GM12878 (cell line): ENCODE results near the gene THTPA. TPM values are rescaled to one million over a fixed set of nuclear protein-coding genes. Genes with fewer than 3 reads are reported as not detected.
A peak's percentile ranks its signal among the peaks of the same experiment; 100 is the strongest.

ENCODE experiments used
- ATAC-seq: fragments of 200-7000 bp; cut with Tn5 transposase; 3 replicates; pipeline ENCODE4 v1.9.1; 2020; ENCODE audit warnings: mild to moderate bottlenecking, moderate library complexity
- BruUV-seq: library from RNA; stranded (reverse); fragments of 400-500 nt; replicated peaks from 2 replicates; lab custom pipeline; 2021; lab: Mats Ljungman, UMichigan
- CTCF ChIA-PET: fragments of 300-600 bp; sonication (Branson Sonifier 250); formaldehyde crosslinking; extraction: SDS; loops from one replicate; lab custom pipeline; 2021; ENCODE audit warnings: inconsistent platforms; lab: Yijun Ruan, JAX
- POLR2A ChIA-PET: fragments of 350-600 bp; formaldehyde crosslinking; extraction: SDS; loops from one replicate; lab custom pipeline; 2021; ENCODE audit warnings: inconsistent platforms; lab: Charles Lee
- RAD21 ChIA-PET: fragments of 300-600 bp; sonication (Branson Sonifier 250); formaldehyde crosslinking; loops from one replicate; lab custom pipeline; 2023; ENCODE audit warnings: antibody characterized with exemption; ENCODE audit not compliant: unreplicated experiment; lab: Charles Lee
- SMC1A ChIA-PET: fragments of 300-600 bp; sonication (Branson Sonifier 250); formaldehyde crosslinking; loops from one replicate; lab custom pipeline; 2023; ENCODE audit not compliant: unreplicated experiment, uncharacterized antibody; lab: Charles Lee
- DNase-seq: peaks from one replicate; pipeline ENCODE4 v3.0.0-alpha.2; 2011; ENCODE audit warnings: low read depth, low spot score
- FAIRE-seq: peaks from 3 replicates; lab custom pipeline; 2011; peaks lifted over from hg19 to GRCh38; lab: Jason Lieb, UNC
- H2AFZ ChIP-seq: 2 replicates; pipeline ENCODE4 v1.6.0; 2011; ENCODE audit warnings: low read depth, low read length, control low read depth; ENCODE audit not compliant: control insufficient read depth
- H3K27ac ChIP-seq: 2 replicates; pipeline ENCODE4 v1.5.1; 2011; ENCODE audit warnings: control low read depth; ENCODE audit not compliant: control insufficient read depth, insufficient read depth
- H3K27me3 ChIP-seq, 2 experiments: replicated peaks in 1 of 2; 2 replicates each; pipeline versions ENCODE4 v1.6.0 to v1.6.1; 2011; ENCODE audit warnings: low read length in 1 of 2; ENCODE audit not compliant: control insufficient read depth in 2 of 2, insufficient read depth in 2 of 2
- H3K36me3 ChIP-seq, 2 experiments: 2 replicates each; pipeline ENCODE4 v1.5.1; 2011; ENCODE audit warnings: low read length in 1 of 2; ENCODE audit not compliant: control insufficient read depth in 2 of 2, insufficient read depth in 2 of 2
- H3K4me1 ChIP-seq: 2 replicates; pipeline ENCODE4 v1.6.1; 2011; ENCODE audit warnings: mild to moderate bottlenecking, low read length, moderate library complexity, mixed read lengths; ENCODE audit not compliant: control insufficient read depth, insufficient read depth
- H3K4me2 ChIP-seq: 2 replicates; pipeline ENCODE4 v1.6.0; 2011; ENCODE audit warnings: control low read depth; ENCODE audit not compliant: control insufficient read depth, insufficient read depth
- H3K4me3 ChIP-seq: fragments of 200-600 bp; sonication (generic); 2 replicates; pipeline ENCODE4 v1.5.1; 2016
- H3K79me2 ChIP-seq: 2 replicates; pipeline ENCODE4 v1.6.0; 2011; ENCODE audit warnings: low read length; ENCODE audit not compliant: control insufficient read depth, insufficient read depth
- H3K9ac ChIP-seq: 2 replicates; pipeline ENCODE4 v1.8.0; 2011; ENCODE audit warnings: low read length, control low read depth, mixed read lengths; ENCODE audit not compliant: control insufficient read depth, insufficient read depth
- H3K9me3 ChIP-seq: replicated peaks from 3 replicates; pipeline ENCODE4 v1.5.1; 2011; ENCODE audit warnings: mild to moderate bottlenecking, low read length; ENCODE audit not compliant: control insufficient read depth, insufficient read depth
- H4K20me1 ChIP-seq: 2 replicates; pipeline ENCODE4 v1.6.0; 2011; ENCODE audit not compliant: control insufficient read depth, insufficient read depth
- CREM ChIP-seq: IDR thresholded peaks from 2 replicates; pipeline ENCODE4 v1.6.1; 2014; ENCODE audit warnings: antibody characterized with exemption, low read depth
- FOXK2 ChIP-seq: fragments of 450-650 bp; IDR thresholded peaks from 2 replicates; pipeline ENCODE4 v1.6.1; 2017; ENCODE audit warnings: mild to moderate bottlenecking, moderate library complexity
- FOXM1 ChIP-seq: IDR thresholded peaks from 2 replicates; pipeline ENCODE4 v1.6.1; 2012; ENCODE audit warnings: low read depth, mild to moderate bottlenecking, inconsistent platforms, low read length, moderate library complexity
- HCFC1 ChIP-seq: fragments of 150-350 bp; IDR thresholded peaks from 2 replicates; pipeline ENCODE4 v1.6.1; 2014; ENCODE audit warnings: low read length
- JUNB ChIP-seq: IDR thresholded peaks from 2 replicates; pipeline ENCODE4 v1.6.1; 2016; ENCODE audit warnings: antibody characterized with exemption, mild to moderate bottlenecking
- MEF2A ChIP-seq: IDR thresholded peaks from 2 replicates; pipeline ENCODE4 v1.6.1; 2011; ENCODE audit warnings: low read depth, mild to moderate bottlenecking, low read length, moderate library complexity; ENCODE audit not compliant: insufficient read depth
- MEF2B ChIP-seq: fragments of 450-650 bp; IDR thresholded peaks from 2 replicates; pipeline ENCODE4 v1.6.1; 2018; ENCODE audit warnings: mild to moderate bottlenecking, moderate library complexity; ENCODE audit not compliant: partially characterized antibody, poor library complexity, severe bottlenecking
- MTA2 ChIP-seq: fragments of 450-650 bp; IDR thresholded peaks from 2 replicates; pipeline ENCODE4 v1.6.1; 2016; ENCODE audit warnings: low read depth, mild to moderate bottlenecking, moderate library complexity
- MXI1 ChIP-seq: fragments of 150-350 bp; IDR thresholded peaks from 2 replicates; pipeline ENCODE4 v1.6.1; 2011; ENCODE audit warnings: low read depth, mild to moderate bottlenecking, inconsistent platforms, low read length, improper control_type of control experiment
- POLR2A ChIP-seq: IDR thresholded peaks from 2 replicates; pipeline ENCODE4 v1.6.1; 2011; ENCODE audit warnings: low read depth, mild to moderate bottlenecking, low read length
- RUNX3 ChIP-seq: IDR thresholded peaks from 2 replicates; pipeline ENCODE4 v1.6.1; 2012; ENCODE audit warnings: low read length, inconsistent platforms
- TARDBP ChIP-seq: IDR thresholded peaks from 2 replicates; pipeline ENCODE4 v1.6.1; 2016; ENCODE audit warnings: borderline replicate concordance
- ZNF592 ChIP-seq: fragments of 450-650 bp; IDR thresholded peaks from 2 replicates; pipeline ENCODE4 v1.6.1; 2017; ENCODE audit warnings: mild to moderate bottlenecking, moderate library complexity
- WGBS: methylation state at CpG from one replicate; pipeline ENCODE4 v1.1.6; 2016; ENCODE audit warnings: low lambda C conversion rate; ENCODE audit not compliant: insufficient replicate concordance, insufficient coverage; ENCODE audit errors: missing lambda C conversion rate; 5-methylcytosine and 5-hydroxymethylcytosine counted together
- in situ Hi-C: fragments of 300-500 bp; cut with MboI; formaldehyde crosslinking; loops from 9 replicates; pipeline ENCODE4 v1.14.3; 2018; ENCODE audit warnings: mixed read lengths
- intact Hi-C: fragments of 100-400 bp; cut with micrococcal nuclease; formaldehyde crosslinking; loops from one replicate; pipeline ENCODE4 v1.14.2; 2022; ENCODE audit not compliant: unreplicated experiment
- polyA plus RNA-seq, 11 experiments: library from polyadenylated mRNA; depleted of rRNA in 4 of 11; unstranded in 6 of 11; stranded (reverse) in 5 of 11; fragments of >200 nt; fragmentation: Nextera tagmentation in 4 of 11; fragmentation: Illumina TruSeq in 1 of 11; extraction: Ambion mirVana in 4 of 11; extraction: Trizol in 1 of 11; gene quantifications; 1 replicate in 1 of 11; 2 replicates in 10 of 11; pipeline versions ENCODE4 v1.2.1 to v1.2.3, GENCODE V29; 2011 to 2016; ENCODE audit warnings: inconsistent platforms in 2 of 11, missing spikeins in 2 of 11, low read depth in 1 of 11
- total RNA-seq, 4 experiments: library from RNA; depleted of rRNA in 3 of 4; stranded (reverse); fragments of >200 nt in 3 of 4; fragmentation: Illumina TruSeq in 1 of 4; extraction: Trizol in 1 of 4; gene quantifications; 2 replicates each; pipeline versions ENCODE4 v1.2.1 to v1.2.3, GENCODE V29; 2013 to 2021
- TF ChIP-seq, protein P1 (sequence below): fragments of 450-650 bp; formaldehyde crosslinking; IDR thresholded peaks from 2 replicates; pipeline ENCODE4 v1.5.0; 2022; ENCODE audit warnings: mild to moderate bottlenecking, missing genetic modification characterization
- TF ChIP-seq, protein P2 (sequence below): IDR thresholded peaks from 2 replicates; pipeline ENCODE4 v1.6.1; 2011; ENCODE audit warnings: low read depth, mild to moderate bottlenecking, low read length, moderate library complexity, borderline replicate concordance; ENCODE audit errors: extremely low read depth

The THTPA gene
- total and polyA plus RNA-seq, 10 of the 15 experiments (the other 5 are each of a cell fraction or from before 2014, with no cell fraction given): 3.1 to 24.9 (median 12.8) TPM

- POLR2A ChIA-PET: no interaction called here
- no peak overlapping the region for H3K27ac ChIP-seq
- H3K4me2 ChIP-seq: 0 out of 2 replicates have a peak overlapping the region, but pooled peaks have one; percentile 34
- ATAC-seq: peak; percentile 30
- no peak overlapping the region for H3K9ac ChIP-seq
- no peaks in the 10 kb centered on the region for H3K27me3 ChIP-seq
- SMC1A ChIA-PET: interaction anchor here (0.6 to 1.9 kb wide), 4 partner anchors 14 to 308 kb away, joined by 3 to 7 read pairs (median 4); no protein-coding TSS in a partner anchor
- in situ Hi-C loops: no loop called here
- peak overlapping the region; percentile 9; the same call in 1 of the 2 replicates for H2AFZ ChIP-seq
- WGBS: 79% methylated on average over 12 of the region's 12 CpGs
- no peaks in the 10 kb centered on the region for H3K79me2 ChIP-seq
- intact Hi-C loops: no loop called here
- H3K36me3 ChIP-seq: no peaks in the 10 kb centered on the region
- DNase-seq: no peak
- no peak for FAIRE-seq
- RAD21 ChIA-PET: no interaction called here
- no TSS peak for BruUV-seq
- peaks cover 55% of the 10 kb centered on the region for H3K4me1 ChIP-seq
- CTCF ChIA-PET: interaction anchor here (1.4 to 3.3 kb wide), 3 partner anchors 13 to 63 kb away, joined by 4 to 18 read pairs (median 5); no protein-coding TSS in a partner anchor
- H4K20me1 ChIP-seq: no peaks in the 10 kb centered on the region
- TF ChIP-seq MXI1 (no peak), MEF2A (peak; percentile 74; the same call in 1 of the 2 replicates), TARDBP (no peak), RUNX3 (peak; percentile 73), MEF2B (no peak), JUNB (peak; percentile 39; the same call in 1 of the 2 replicates), FOXK2 (no peak; the same call in none of the 2 replicates), MTA2 (no peak), HCFC1 (no peak), CREM (peak; percentile 55), POLR2A (no peak), FOXM1 (peak; percentile 23; the same call in 1 of the 2 replicates), ZNF592 (no peak)
- TF ChIP-seq, protein P1, sequence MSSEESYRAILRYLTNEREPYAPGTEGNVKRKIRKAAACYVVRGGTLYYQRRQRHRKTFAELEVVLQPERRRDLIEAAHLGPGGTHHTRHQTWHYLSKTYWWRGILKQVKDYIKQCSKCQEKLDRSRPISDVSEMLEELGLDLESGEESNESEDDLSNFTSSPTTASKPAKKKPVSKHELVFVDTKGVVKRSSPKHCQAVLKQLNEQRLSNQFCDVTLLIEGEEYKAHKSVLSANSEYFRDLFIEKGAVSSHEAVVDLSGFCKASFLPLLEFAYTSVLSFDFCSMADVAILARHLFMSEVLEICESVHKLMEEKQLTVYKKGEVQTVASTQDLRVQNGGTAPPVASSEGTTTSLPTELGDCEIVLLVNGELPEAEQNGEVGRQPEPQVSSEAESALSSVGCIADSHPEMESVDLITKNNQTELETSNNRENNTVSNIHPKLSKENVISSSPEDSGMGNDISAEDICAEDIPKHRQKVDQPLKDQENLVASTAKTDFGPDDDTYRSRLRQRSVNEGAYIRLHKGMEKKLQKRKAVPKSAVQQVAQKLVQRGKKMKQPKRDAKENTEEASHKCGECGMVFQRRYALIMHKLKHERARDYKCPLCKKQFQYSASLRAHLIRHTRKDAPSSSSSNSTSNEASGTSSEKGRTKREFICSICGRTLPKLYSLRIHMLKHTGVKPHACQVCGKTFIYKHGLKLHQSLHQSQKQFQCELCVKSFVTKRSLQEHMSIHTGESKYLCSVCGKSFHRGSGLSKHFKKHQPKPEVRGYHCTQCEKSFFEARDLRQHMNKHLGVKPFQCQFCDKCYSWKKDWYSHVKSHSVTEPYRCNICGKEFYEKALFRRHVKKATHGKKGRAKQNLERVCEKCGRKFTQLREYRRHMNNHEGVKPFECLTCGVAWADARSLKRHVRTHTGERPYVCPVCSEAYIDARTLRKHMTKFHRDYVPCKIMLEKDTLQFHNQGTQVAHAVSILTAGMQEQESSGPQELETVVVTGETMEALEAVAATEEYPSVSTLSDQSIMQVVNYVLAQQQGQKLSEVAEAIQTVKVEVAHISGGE (CRISPR knock-in tag): no peak
- TF ChIP-seq, protein P2, sequence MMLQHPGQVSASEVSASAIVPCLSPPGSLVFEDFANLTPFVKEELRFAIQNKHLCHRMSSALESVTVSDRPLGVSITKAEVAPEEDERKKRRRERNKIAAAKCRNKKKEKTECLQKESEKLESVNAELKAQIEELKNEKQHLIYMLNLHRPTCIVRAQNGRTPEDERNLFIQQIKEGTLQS: no peak
- no peaks in the 10 kb centered on the region; the same call in 2 of the 3 replicates for H3K9me3 ChIP-seq
- no peak overlapping the region for H3K4me3 ChIP-seq
Observed at GRCh38 chr14:23602181-23603095, 46.4 kb downstream of the THTPA start.
